DND-41 (cell line): ENCODE measurements around the gene DNAH1.

ENCODE experiments used
- ATAC-seq: fragments of 200-7000 bp; cut with Tn5 transposase; 3 replicates; pipeline ENCODE4 v1.9.1; 2021; ENCODE audit warnings: low read depth; ENCODE audit not compliant: insufficient read depth
- DNase-seq: peaks from one replicate; pipeline ENCODE4 v3.0.0-alpha.2; 2020
- H2AFZ ChIP-seq: 2 replicates; pipeline ENCODE4 v1.6.0; 2012; ENCODE audit warnings: low read depth, low read length
- H3K27ac ChIP-seq: 2 replicates; pipeline ENCODE4 v1.5.1; 2012; ENCODE audit warnings: low read length, inconsistent platforms
- H3K27me3 ChIP-seq: fragments of 200-600 bp; sonication (generic); 2 replicates; pipeline ENCODE4 v1.6.0; 2012; ENCODE audit warnings: low read length, mild to moderate bottlenecking, inconsistent platforms; ENCODE audit not compliant: insufficient read depth, poor library complexity
- H3K36me3 ChIP-seq: 2 replicates; pipeline ENCODE4 v1.5.1; 2012; ENCODE audit warnings: low read length, inconsistent platforms; ENCODE audit not compliant: insufficient read depth
- H3K4me1 ChIP-seq: 2 replicates; pipeline ENCODE4 v1.5.1; 2012; ENCODE audit warnings: mild to moderate bottlenecking, low read length; ENCODE audit not compliant: insufficient read depth
- H3K4me2 ChIP-seq: 2 replicates; pipeline ENCODE4 v1.6.0; 2012; ENCODE audit warnings: mild to moderate bottlenecking, moderate library complexity, low read length, inconsistent platforms; ENCODE audit not compliant: insufficient read depth
- H3K4me3 ChIP-seq, 2 experiments: fragments of 200-600 bp in 1 of 2; shearing (Covaris generic) in 1 of 2; 2 replicates each; pipeline ENCODE4 v1.5.1; 2012 to 2016; ENCODE audit warnings: inconsistent platforms in 2 of 2, low read length in 2 of 2, mild to moderate bottlenecking in 2 of 2, low read depth in 1 of 2, moderate library complexity in 1 of 2
- H3K79me2 ChIP-seq: 2 replicates; pipeline ENCODE4 v1.6.0; 2012; ENCODE audit warnings: low read length, inconsistent platforms; ENCODE audit not compliant: insufficient read depth
- H3K9ac ChIP-seq: 2 replicates; pipeline ENCODE4 v1.6.0; 2012; ENCODE audit warnings: low read depth, mild to moderate bottlenecking, inconsistent platforms, low read length, moderate library complexity
- H3K9me3 ChIP-seq: 2 replicates; pipeline ENCODE4 v1.5.1; 2012; ENCODE audit warnings: low read length, moderate library complexity, mild to moderate bottlenecking, inconsistent platforms; ENCODE audit not compliant: insufficient read depth, severe bottlenecking
- H4K20me1 ChIP-seq: 2 replicates; pipeline ENCODE4 v1.6.0; 2012; ENCODE audit warnings: low read length; ENCODE audit not compliant: insufficient read depth
- CTCF ChIP-seq: IDR thresholded peaks from 2 replicates; pipeline ENCODE4 v1.5.1; 2012; ENCODE audit warnings: borderline replicate concordance, low read length, moderate library complexity, mild to moderate bottlenecking; ENCODE audit not compliant: poor library complexity, severe bottlenecking; ENCODE audit errors: extremely low read depth
- EZH2 ChIP-seq: IDR thresholded peaks from 3 replicates; pipeline ENCODE4 v1.6.1; 2012; ENCODE audit warnings: borderline replicate concordance, low read depth, mild to moderate bottlenecking, moderate library complexity, low read length, inconsistent platforms; ENCODE audit not compliant: severe bottlenecking

The DNAH1 gene

GRCh38 chr3:52317208-52318000 is 1.3 kb downstream of the DNAH1 start:
- no peak overlapping the region for H3K4me3 ChIP-seq

GRCh38 chr3:52318186-52318816 is 2.2 kb downstream of the DNAH1 start:
- no peaks in the 10 kb centered on the region for H3K36me3 ChIP-seq
- H3K9me3 ChIP-seq = no peaks in the 10 kb centered on the region
- no peak for ATAC-seq
- H3K4me3 ChIP-seq = no peak overlapping the region
- no peaks in the 10 kb centered on the region for H3K4me1 ChIP-seq
- H3K79me2 ChIP-seq = no peaks in the 10 kb centered on the region
- no peak overlapping the region for H3K4me2 ChIP-seq
- no peak for DNase-seq
- H2AFZ ChIP-seq = no peak overlapping the region
- no peak overlapping the region for H3K27ac ChIP-seq
- H4K20me1 ChIP-seq = 0 out of 2 replicates have a peak, but pooled peaks cover 4% of the 10 kb centered on the region
- no peaks in the 10 kb centered on the region for H3K27me3 ChIP-seq
- no peak overlapping the region for H3K9ac ChIP-seq
- TF ChIP-seq CTCF (no peak), EZH2 (no peak)

More at GRCh38 chr3:52317208-52318000, 1.3 kb downstream of the DNAH1 start:
- Histone ChIP-seq H3K36me3 (no peaks in the 10 kb centered on the region), H3K27ac (no peak overlapping the region), H3K9me3 (no peaks in the 10 kb centered on the region), H3K27me3 (no peaks in the 10 kb centered on the region), H4K20me1 (0 out of 2 replicates have a peak, but pooled peaks cover 4% of the 10 kb centered on the region), H2AFZ (no peak overlapping the region), H3K4me1 (no peaks in the 10 kb centered on the region), H3K9ac (no peak overlapping the region), H3K4me2 (no peak overlapping the region), H3K79me2 (no peaks in the 10 kb centered on the region)
- no peak for ATAC-seq
- no peak for DNase-seq
- TF ChIP-seq CTCF = no peak
- no peak for TF ChIP-seq EZH2

GRCh38 chr3:52319921-52320595 is 3.9 kb downstream of the DNAH1 start:
- Histone ChIP-seq H2AFZ (no peak overlapping the region), H3K27ac (no peak overlapping the region), H3K36me3 (no peaks in the 10 kb centered on the region), H3K9me3 (no peaks in the 10 kb centered on the region), H3K9ac (no peak overlapping the region), H3K4me1 (no peaks in the 10 kb centered on the region), H4K20me1 (0 out of 2 replicates have a peak, but pooled peaks cover 7% of the 10 kb centered on the region), H3K4me2 (no peak overlapping the region), H3K4me3 (no peak overlapping the region), H3K79me2 (no peaks in the 10 kb centered on the region), H3K27me3 (no peaks in the 10 kb centered on the region)
- no peak for DNase-seq
- no peak for ATAC-seq
- TF ChIP-seq CTCF = no peak
- no peak for TF ChIP-seq EZH2
